ENCODE measurements around the gene DSTN.

The DSTN gene

GRCh38 chr20:17555106-17555505 lies 14.8 kb upstream of the DSTN start:
- no peak for DNase-seq

- no peak for DNase-seq
These were observed 12.8 kb upstream of the DSTN start for GRCh38 chr20:17556837-17557674.

GRCh38 chr20:17557675-17558006 lies 12.2 kb upstream of the DSTN start:
- DNase-seq: no peak

GRCh38 chr20:17558154-17558940 lies 11.5 kb upstream of the DSTN start:
- DNase-seq: peak in 1 of 2 donors; percentile 12

- DNase-seq: no peak
These were observed 11.0 kb upstream of the DSTN start for GRCh38 chr20:17558941-17559304.

- no peak for DNase-seq
These were observed 10.5 kb upstream of the DSTN start for GRCh38 chr20:17559338-17559737.

- no peak for DNase-seq
These were observed 9.4 kb upstream of the DSTN start for GRCh38 chr20:17560344-17561074.

- no peak for DNase-seq
These were observed 7.0 kb upstream of the DSTN start for GRCh38 chr20:17562804-17563305.

- DNase-seq: no peak
These were observed 4.6 kb upstream of the DSTN start for GRCh38 chr20:17565169-17565845.

- DNase-seq: no peak
These were observed 3.5 kb upstream of the DSTN start for GRCh38 chr20:17566345-17566744.

GRCh38 chr20:17568045-17568788 lies 1.7 kb upstream of the DSTN start:
- no peak for DNase-seq

GRCh38 chr20:17568972-17569521 lies 828 bp upstream of the DSTN start:
- no peak for DNase-seq

GRCh38 chr20:17570347-17571152 lies 675 bp downstream of the DSTN start:
- DNase-seq: peak in 1 of 2 donors; percentile 60

GRCh38 chr20:17571153-17571527 lies 1.3 kb downstream of the DSTN start:
- DNase-seq: no peak

- DNase-seq: no peak
These were observed 2.3 kb downstream of the DSTN start for GRCh38 chr20:17572034-17572638.

- no peak for DNase-seq
These were observed 3.6 kb downstream of the DSTN start for GRCh38 chr20:17573463-17573862.

- DNase-seq: no peak
These were observed 6.3 kb downstream of the DSTN start for GRCh38 chr20:17576215-17576614.

GRCh38 chr20:17579369-17580039 lies 9.6 kb downstream of the DSTN start:
- no peak for DNase-seq

- no peak for DNase-seq
These were observed 11.0 kb downstream of the DSTN start for GRCh38 chr20:17580895-17581294.

GRCh38 chr20:17583126-17583525 lies 13.3 kb downstream of the DSTN start:
- no peak for DNase-seq
